RWPE2 (cell line): Measurements from ENCODE around the gene TLCD3A.

Experiments used
- ATAC-seq: fragments of 200-7000 bp; cut with Tn5 transposase; 3 replicates; pipeline ENCODE4 v1.9.1; 2021; ENCODE audit warnings: low read depth
- DNase-seq: peaks from one replicate; pipeline ENCODE4 v3.0.0-alpha.2; 2020; ENCODE audit warnings: low spot score
- H3K27ac ChIP-seq: fragments of 450-650 bp; 2 replicates; pipeline ENCODE4 v1.5.1; 2017; ENCODE audit warnings: mild to moderate bottlenecking; ENCODE audit not compliant: poor library complexity, severe bottlenecking
- H3K27me3 ChIP-seq: fragments of 250-450 bp; sonication (Bioruptor Pico); 2 replicates; pipeline ENCODE4 v1.5.1; 2021; ENCODE audit warnings: mild to moderate bottlenecking, moderate library complexity; ENCODE audit not compliant: insufficient read depth, poor library complexity, severe bottlenecking
- H3K36me3 ChIP-seq: fragments of 250-450 bp; sonication (Bioruptor Pico); 2 replicates; pipeline ENCODE4 v1.5.1; 2020; ENCODE audit warnings: low read depth, mild to moderate bottlenecking, moderate library complexity
- H3K4me1 ChIP-seq: fragments of 250-450 bp; sonication (Bioruptor Pico); 2 replicates; pipeline ENCODE4 v1.5.1; 2021; ENCODE audit warnings: mild to moderate bottlenecking, moderate library complexity; ENCODE audit not compliant: insufficient read depth, poor library complexity, severe bottlenecking
- H3K4me3 ChIP-seq: fragments of 250-450 bp; sonication (Bioruptor Pico); 2 replicates; pipeline ENCODE4 v1.5.1; 2021; ENCODE audit warnings: mild to moderate bottlenecking, moderate library complexity; ENCODE audit not compliant: severe bottlenecking
- H3K9me3 ChIP-seq: fragments of 250-450 bp; sonication (Bioruptor Pico); 2 replicates; pipeline ENCODE4 v1.5.1; 2021; ENCODE audit warnings: mild to moderate bottlenecking, moderate library complexity; ENCODE audit not compliant: severe bottlenecking
- TF ChIP-seq, protein P1 (sequence below): fragments of 450-650 bp; IDR thresholded peaks from one replicate; pipeline ENCODE4 v1.5.1; 2017; ENCODE audit warnings: mild to moderate bottlenecking, moderate library complexity; ENCODE audit not compliant: poor library complexity, severe bottlenecking

Gene TLCD3A

DNA sequence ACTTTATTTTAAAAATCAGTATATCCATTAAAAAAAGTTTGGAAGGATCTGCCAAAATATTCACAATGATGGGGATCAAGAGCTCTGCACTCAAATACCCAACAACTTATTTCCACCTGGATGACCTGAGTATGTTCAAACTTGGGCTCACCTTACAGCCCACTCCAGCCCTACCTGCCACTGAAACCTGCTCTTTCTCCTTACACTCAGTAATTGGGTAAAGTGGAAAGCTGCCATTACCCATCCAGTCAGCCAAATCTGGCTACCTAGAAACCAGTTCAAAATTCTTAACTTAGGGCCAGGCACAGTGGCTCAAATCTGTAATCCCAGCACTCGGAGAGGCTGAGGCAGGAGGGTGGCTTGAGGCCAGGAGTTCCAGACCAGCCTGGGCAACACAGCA lies 27.4 kb upstream of the TLCD3A start:
- Histone ChIP-seq H3K4me3 (no peak overlapping the region), H3K36me3 (peaks cover 57% of the 10 kb centered on the region), H3K27ac (no peak overlapping the region), H3K4me1 (no peaks in the 10 kb centered on the region), H3K9me3 (no peaks in the 10 kb centered on the region), H3K27me3 (no peaks in the 10 kb centered on the region)
- TF ChIP-seq, protein P1, sequence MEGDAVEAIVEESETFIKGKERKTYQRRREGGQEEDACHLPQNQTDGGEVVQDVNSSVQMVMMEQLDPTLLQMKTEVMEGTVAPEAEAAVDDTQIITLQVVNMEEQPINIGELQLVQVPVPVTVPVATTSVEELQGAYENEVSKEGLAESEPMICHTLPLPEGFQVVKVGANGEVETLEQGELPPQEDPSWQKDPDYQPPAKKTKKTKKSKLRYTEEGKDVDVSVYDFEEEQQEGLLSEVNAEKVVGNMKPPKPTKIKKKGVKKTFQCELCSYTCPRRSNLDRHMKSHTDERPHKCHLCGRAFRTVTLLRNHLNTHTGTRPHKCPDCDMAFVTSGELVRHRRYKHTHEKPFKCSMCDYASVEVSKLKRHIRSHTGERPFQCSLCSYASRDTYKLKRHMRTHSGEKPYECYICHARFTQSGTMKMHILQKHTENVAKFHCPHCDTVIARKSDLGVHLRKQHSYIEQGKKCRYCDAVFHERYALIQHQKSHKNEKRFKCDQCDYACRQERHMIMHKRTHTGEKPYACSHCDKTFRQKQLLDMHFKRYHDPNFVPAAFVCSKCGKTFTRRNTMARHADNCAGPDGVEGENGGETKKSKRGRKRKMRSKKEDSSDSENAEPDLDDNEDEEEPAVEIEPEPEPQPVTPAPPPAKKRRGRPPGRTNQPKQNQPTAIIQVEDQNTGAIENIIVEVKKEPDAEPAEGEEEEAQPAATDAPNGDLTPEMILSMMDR: no peak
- ATAC-seq (no peak), DNase-seq (no peak)

DNA sequence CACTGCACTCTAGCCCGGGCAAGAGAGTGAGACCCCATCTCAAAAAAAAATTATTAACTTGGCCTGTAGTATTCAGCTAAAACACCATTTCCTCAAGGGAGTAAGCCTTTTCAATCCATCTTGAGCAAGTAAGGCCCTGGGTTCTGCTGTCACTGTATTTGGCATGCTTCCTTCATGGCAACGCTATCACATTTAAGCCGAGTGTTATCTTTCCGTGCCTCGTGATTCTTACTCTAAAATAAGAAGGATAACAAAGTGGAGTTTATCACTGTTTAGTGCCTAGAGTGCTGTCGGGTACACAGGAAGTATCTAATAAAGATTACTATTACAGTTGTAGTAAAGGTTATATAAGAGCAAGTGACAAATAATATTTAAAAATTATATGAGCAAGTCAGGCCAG lies 26.5 kb upstream of the TLCD3A start:
- ATAC-seq (no peak), DNase-seq (no peak)
- H3K36me3 ChIP-seq: peaks cover 61% of the 10 kb centered on the region
- no peak overlapping the region for H3K27ac ChIP-seq
- no peaks in the 10 kb centered on the region for H3K27me3 ChIP-seq
- H3K9me3 ChIP-seq: no peaks in the 10 kb centered on the region
- TF ChIP-seq, protein P1: no peak
- H3K4me1 ChIP-seq: no peaks in the 10 kb centered on the region
- no peak overlapping the region for H3K4me3 ChIP-seq

DNA sequence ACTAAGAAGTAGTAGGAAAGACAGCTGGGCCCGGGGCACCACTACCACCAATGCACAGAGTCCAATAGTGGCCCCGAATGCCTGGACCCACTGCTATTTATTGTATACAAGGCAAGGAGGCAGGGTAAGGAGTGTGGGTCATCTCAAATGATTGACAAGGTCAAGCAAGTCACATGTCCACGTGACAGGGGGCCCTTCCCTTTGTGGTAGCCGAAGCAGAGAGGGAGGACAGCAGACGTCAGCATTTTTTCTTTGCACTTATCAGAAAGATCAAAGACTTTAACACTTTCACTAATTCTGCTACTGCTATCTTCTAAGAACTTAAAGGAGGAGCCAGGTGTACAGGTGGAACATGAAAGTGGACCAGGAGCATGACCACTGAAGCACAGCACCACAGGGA lies 24.3 kb upstream of the TLCD3A start:
- no peak overlapping the region for H3K4me3 ChIP-seq
- ATAC-seq: no peak
- no peaks in the 10 kb centered on the region for H3K9me3 ChIP-seq

DNA sequence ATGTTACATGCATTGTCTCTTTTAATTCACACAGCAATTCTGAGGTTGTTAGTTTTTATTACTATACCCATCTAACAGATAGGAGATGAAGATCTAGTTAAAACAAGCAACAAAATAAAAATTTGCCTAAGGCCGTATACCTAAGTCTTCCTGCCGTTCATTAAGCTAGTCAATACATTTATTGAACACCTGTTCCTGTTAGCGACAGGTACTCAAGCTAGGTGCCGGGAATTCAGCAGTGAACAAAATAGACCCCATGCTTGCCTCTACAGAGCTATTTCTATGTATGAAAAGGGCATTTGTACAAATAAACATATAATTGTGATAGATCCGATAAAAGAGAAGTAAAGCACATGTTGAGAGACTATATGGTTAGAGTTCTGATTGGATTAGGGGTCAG lies 14.3 kb upstream of the TLCD3A start:
- DNase-seq (no peak), ATAC-seq (no peak)
- TF ChIP-seq, protein P1: no peak
- Histone ChIP-seq H3K27ac (no peak overlapping the region), H3K27me3 (no peaks in the 10 kb centered on the region), H3K4me1 (peaks cover 18% of the 10 kb centered on the region), H3K9me3 (no peaks in the 10 kb centered on the region), H3K4me3 (no peak overlapping the region), H3K36me3 (peaks cover 4% of the 10 kb centered on the region; the same call in 1 of the 2 replicates)

More for the DNA sequence above, 24.3 kb upstream of the TLCD3A start:
- DNase-seq: no peak
- H3K36me3 ChIP-seq: peaks cover 51% of the 10 kb centered on the region
- TF ChIP-seq, protein P1: no peak
- H3K4me1 ChIP-seq: no peaks in the 10 kb centered on the region
- no peaks in the 10 kb centered on the region for H3K27me3 ChIP-seq
- H3K27ac ChIP-seq: no peak overlapping the region

DNA sequence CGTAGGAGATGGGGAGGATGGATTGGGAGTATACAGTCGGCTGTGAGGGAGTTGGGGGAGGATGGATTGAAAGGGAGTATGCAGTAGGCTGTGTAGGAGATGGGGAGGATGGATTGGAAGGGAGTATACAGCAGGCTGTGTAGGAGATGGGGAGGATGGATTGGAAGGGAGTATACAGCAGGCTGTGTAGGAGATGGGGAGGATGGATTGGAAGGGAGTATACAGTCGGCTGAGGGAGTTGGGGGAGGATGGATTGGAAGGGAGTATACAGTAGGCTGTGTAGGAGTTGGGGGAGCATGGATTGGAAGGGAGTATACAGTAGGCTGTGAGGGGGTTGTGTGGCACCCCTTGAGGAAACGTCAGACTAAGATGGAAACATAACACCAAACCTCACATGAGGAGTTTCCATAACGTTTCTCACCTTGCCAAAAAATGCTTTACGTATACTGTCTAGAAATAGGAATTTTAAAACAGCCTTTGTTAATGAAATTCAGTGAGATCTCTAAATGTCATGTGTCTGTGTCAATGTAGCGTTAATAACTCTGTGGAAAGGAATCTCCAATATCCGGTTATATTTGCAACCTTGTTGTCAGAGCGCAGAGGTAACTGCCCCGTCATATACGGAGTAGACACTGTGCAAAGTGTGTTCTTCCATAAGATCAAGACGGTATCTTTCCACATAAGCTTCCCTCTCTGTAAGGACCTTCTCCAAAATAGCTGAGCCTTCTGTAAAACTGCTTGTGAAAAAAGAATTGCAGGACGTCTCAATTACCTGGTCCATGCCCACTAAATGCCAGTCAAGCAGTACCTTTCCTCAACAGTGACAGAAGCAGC lies 11.5 kb upstream of the TLCD3A start:
- H3K9me3 ChIP-seq: no peaks in the 10 kb centered on the region
- peaks cover 4% of the 10 kb centered on the region; the same call in 1 of the 2 replicates for H3K36me3 ChIP-seq
- H3K4me1 ChIP-seq: peaks cover 15% of the 10 kb centered on the region
- no peaks in the 10 kb centered on the region for H3K27me3 ChIP-seq
- H3K27ac ChIP-seq: peak overlapping the region; percentile 32
- peak; percentile 42 for ATAC-seq
- TF ChIP-seq, protein P1: no peak
- no peak overlapping the region for H3K4me3 ChIP-seq
- no peak for DNase-seq
